B cell (primary cell): ENCODE results near the gene BAG3. TPM values are rescaled to one million over a fixed set of nuclear protein-coding genes. Genes with fewer than 3 reads are reported as not detected.

Source experiments
- ATAC-seq: fragments of 200-7000 bp; cut with Tn5 transposase; one replicate; pipeline ENCODE4 v1.10.0; 2021; ENCODE audit warnings: low read depth, mild to moderate bottlenecking, moderate number of reproducible peaks, moderate library complexity
- CTCF ChIA-PET: fragments of 350-600 bp; sonication (Branson Sonifier 250); formaldehyde crosslinking; loops from one replicate; lab custom pipeline; 2021; ENCODE audit warnings: antibody characterized with exemption, inconsistent platforms; lab: Charles Lee
- POLR2A ChIA-PET: fragments of 350-600 bp; sonication (Branson Sonifier 250); formaldehyde crosslinking; loops from one replicate; lab custom pipeline; 2021; ENCODE audit warnings: antibody characterized with exemption; lab: Charles Lee
- DNase-seq: peaks from one replicate; pipeline ENCODE4 v3.0.0; 2013
- H2AFZ ChIP-seq: 2 replicates; pipeline ENCODE4 v1.6.1; 2012; ENCODE audit warnings: mild to moderate bottlenecking, low read depth, low read length; ENCODE audit not compliant: insufficient read depth, poor library complexity, severe bottlenecking
- H3K27ac ChIP-seq, 2 donors: 1 replicate in 1 of 2; 2 replicates in 1 of 2; pipeline ENCODE4 v1.5.1; 2012 to 2013; ENCODE audit warnings: low read length in 2 of 2, mild to moderate bottlenecking in 2 of 2, moderate library complexity in 1 of 2
- H3K27me3 ChIP-seq, 4 experiments: fragments of 200-600 bp in 1 of 4; sonication (generic) in 1 of 4; replicated peaks in 1 of 4; 1 replicate in 2 of 4; 2 replicates in 2 of 4; pipeline versions ENCODE4 v1.6.1 to v1.7.0; 2013 to 2016; ENCODE audit warnings: low read length in 3 of 4, mild to moderate bottlenecking in 2 of 4, mixed read lengths in 1 of 4, moderate library complexity in 1 of 4; ENCODE audit not compliant: insufficient read depth in 4 of 4, control insufficient read depth in 3 of 4; ENCODE audit errors: control extremely low read depth in 1 of 4
- H3K36me3 ChIP-seq, 2 experiments: replicated peaks in 1 of 2; 1 replicate in 1 of 2; 2 replicates in 1 of 2; pipeline versions ENCODE4 v1.6.1 to v1.7.1; 2013; ENCODE audit warnings: low read length in 1 of 2; ENCODE audit not compliant: insufficient read depth in 2 of 2, control insufficient read depth in 1 of 2; ENCODE audit errors: control extremely low read depth in 1 of 2, extremely low read depth in 1 of 2
- H3K4me1 ChIP-seq, 2 donors: fragments of 200-600 bp in 1 of 2; sonication (generic) in 1 of 2; 1 replicate in 1 of 2; 2 replicates in 1 of 2; pipeline versions ENCODE4 v1.5.1 to v1.6.1; 2013 to 2017; ENCODE audit warnings: low read length in 2 of 2; ENCODE audit not compliant: control insufficient read depth in 2 of 2, insufficient read depth in 2 of 2
- H3K4me2 ChIP-seq: replicated peaks from 2 replicates; pipeline ENCODE3; 2012; ENCODE audit warnings: mild to moderate bottlenecking, low read depth, low read length; ENCODE audit not compliant: poor library complexity, severe bottlenecking
- H3K4me3 ChIP-seq, 5 experiments: fragments of 200-600 bp in 1 of 5; sonication (generic) in 1 of 5; 1 replicate in 3 of 5; 2 replicates in 2 of 5; pipeline versions ENCODE4 v1.5.1 to v1.7.0; 2011 to 2016; ENCODE audit warnings: low read length in 4 of 5, mild to moderate bottlenecking in 4 of 5, low read depth in 2 of 5, control low read depth in 1 of 5, moderate library complexity in 1 of 5; ENCODE audit not compliant: insufficient read depth in 1 of 5; ENCODE audit errors: control extremely low read depth in 1 of 5, extremely low read depth in 1 of 5
- H3K79me2 ChIP-seq: fragments of 200-600 bp; sonication (generic); one replicate; pipeline ENCODE4 v1.6.0; 2016; ENCODE audit warnings: low read length; ENCODE audit not compliant: control insufficient read depth, insufficient read depth
- H3K9ac ChIP-seq: fragments of 200-600 bp; sonication (generic); 2 replicates; pipeline ENCODE4 v1.6.1; 2017; ENCODE audit warnings: mild to moderate bottlenecking, low read length, moderate library complexity
- H3K9me3 ChIP-seq, 3 donors: one replicate each; pipeline versions ENCODE4 v1.6.1 to v1.7.1; 2013; ENCODE audit warnings: low read length in 2 of 3; ENCODE audit not compliant: control insufficient read depth in 2 of 3, insufficient read depth in 1 of 3; ENCODE audit errors: control extremely low read depth in 1 of 3
- H4K20me1 ChIP-seq: 2 replicates; pipeline ENCODE4 v1.6.0; 2012; ENCODE audit warnings: mild to moderate bottlenecking, low read length; ENCODE audit not compliant: insufficient read depth, control insufficient read depth, poor library complexity, severe bottlenecking
- H3K27ac Mint-ChIP-seq: one replicate; pipeline ENCODE4 v1.8.0; 2021; ENCODE audit warnings: mixed read lengths
- H3K27me3 Mint-ChIP-seq: one replicate; pipeline ENCODE4 v1.8.0; 2021; ENCODE audit warnings: mixed read lengths
- H3K4me1 Mint-ChIP-seq: one replicate; pipeline ENCODE4 v1.8.0; 2021; ENCODE audit warnings: mixed read lengths
- H3K4me3 Mint-ChIP-seq: one replicate; pipeline ENCODE4 v1.8.0; 2021; ENCODE audit warnings: mixed read lengths
- H3K9me3 Mint-ChIP-seq: one replicate; pipeline ENCODE4 v1.8.0; 2022; ENCODE audit warnings: mixed read lengths; ENCODE audit not compliant: insufficient read depth
- CTCF ChIP-seq: fragments of 200-600 bp; IDR thresholded peaks from one replicate; pipeline ENCODE4 v1.8.0; 2022; ENCODE audit warnings: antibody characterized with exemption, mild to moderate bottlenecking
- EZH2 ChIP-seq: IDR thresholded peaks from 2 replicates; pipeline ENCODE4 v1.6.1; 2012; ENCODE audit warnings: borderline replicate concordance, low read depth, mild to moderate bottlenecking, moderate library complexity, low read length; ENCODE audit not compliant: insufficient read depth, poor library complexity, severe bottlenecking
- WGBS: methylation state at CpG from one replicate; pipeline ENCODE4 v1.1.5; 2013; ENCODE audit warnings: missing lambda C conversion rate; ENCODE audit not compliant: insufficient coverage; 5-methylcytosine and 5-hydroxymethylcytosine counted together
- intact Hi-C: fragments of 100-400 bp; cut with micrococcal nuclease; formaldehyde crosslinking; loops from one replicate; pipeline ENCODE4 v1.10.0; 2022
- polyA plus RNA-seq: library from polyadenylated mRNA; depleted of rRNA; stranded (reverse); fragments of >200 nt; gene quantifications from 2 replicates; pipeline ENCODE4 v1.2.3, GENCODE V29; 2012
- total RNA-seq, 2 donors: library from RNA; stranded (reverse); fragments of 120-200 nt in 1 of 2; gene quantifications; 1 replicate in 1 of 2; 2 replicates in 1 of 2; pipeline versions ENCODE4 v1.2.3 to v1.2.4, GENCODE V29; 2013 to 2022

Gene BAG3
- total and polyA plus RNA-seq, 2 donors (not counting 1 experiment from before 2014, with no cell fraction given), result 3.9 to 7.4 TPM

GRCh38 chr10:119687192-119688032 lies 36.2 kb downstream of the BAG3 start:
- peak overlapping the region; percentile 82 for H3K4me3 Mint-ChIP-seq
- CTCF ChIA-PET, result interaction anchor here (0.6 to 8.0 kb wide), 54 partner anchors 8 to 650 kb away, joined by 3 to 153 read pairs (median 5); partner anchors contain the start of genes BAG3, INPP5F and MCMBP
- Histone ChIP-seq H2AFZ (peak overlapping the region; percentile 68), H3K36me3 (no peaks in the 10 kb centered on the region), H3K27me3 (no peaks in the 10 kb centered on the region), H3K4me1 (peaks cover 14 to 26% of the 10 kb centered on the region in 2 donors), H3K79me2 (no peaks in the 10 kb centered on the region), H3K4me3 (peak overlapping the region in 1 of 5 experiments; percentile 63), H4K20me1 (no peaks in the 10 kb centered on the region), H3K27ac (no peak overlapping the region), H3K4me2 (peak overlapping the region; percentile 70), H3K9ac (no peak overlapping the region), H3K9me3 (no peaks in the 10 kb centered on the region)
- H3K9me3 Mint-ChIP-seq, result no peaks in the 10 kb centered on the region
- TF ChIP-seq EZH2 (no peak), CTCF (no peak)
- peak overlapping the region; percentile 50 for H3K27ac Mint-ChIP-seq
- H3K4me1 Mint-ChIP-seq, result peaks cover 32% of the 10 kb centered on the region
- H3K27me3 Mint-ChIP-seq, result no peaks in the 10 kb centered on the region
- intact Hi-C loops, result loop anchor here (5.0 kb wide), 2 partner anchors 35 to 235 kb away; partner anchors contain the start of gene BAG3
- POLR2A ChIA-PET, result interaction anchor here (0.9 to 2.2 kb wide), 4 partner anchors 16 to 39 kb away, joined by 4 to 16 read pairs (median 4); no protein-coding TSS in a partner anchor
- DNase-seq, result no peak
- WGBS, result 59% methylated on average over 2 of the region's 10 CpGs
- ATAC-seq, result no peak
